H1 (cell line): ENCODE results near the gene METRNL. TPM values are rescaled to one million over a fixed set of nuclear protein-coding genes. Genes with fewer than 3 reads are reported as not detected.

Experiments
- CTCF ChIA-PET: fragments of 300-600 bp; sonication (Branson Sonifier 250); formaldehyde crosslinking; loops from one replicate; lab custom pipeline; 2021; ENCODE audit not compliant: partially characterized antibody; lab: Charles Lee
- POLR2A ChIA-PET: fragments of 300-600 bp; sonication (Branson Sonifier 250); formaldehyde crosslinking; loops from one replicate; lab custom pipeline; 2021; ENCODE audit warnings: inconsistent platforms; ENCODE audit not compliant: partially characterized antibody; lab: Charles Lee
- DNase-seq, 2 experiments: peaks; one replicate each; pipeline versions ENCODE4 v3.0.0 to v3.0.0-alpha.2; 2010 to 2022; ENCODE audit warnings: low spot score in 2 of 2, low read depth in 1 of 2, mixed read lengths in 1 of 2
- FAIRE-seq: peaks from 2 replicates; lab custom pipeline; 2011; peaks lifted over from hg19 to GRCh38; lab: Jason Lieb, UNC
- H2AFZ ChIP-seq: 2 replicates; pipeline ENCODE4 v1.8.1; 2012; ENCODE audit warnings: low read length, inconsistent platforms
- H2AK5ac ChIP-seq: 2 replicates; pipeline ENCODE4 v1.6.1; 2013; ENCODE audit warnings: low read depth, low read length
- H2BK120ac ChIP-seq: replicated peaks from 2 replicates; pipeline ENCODE3; 2013; ENCODE audit warnings: low read depth, low read length, inconsistent platforms
- H2BK12ac ChIP-seq: 2 replicates; pipeline ENCODE4 v1.6.1; 2013; ENCODE audit warnings: low read depth, low read length
- H2BK15ac ChIP-seq: 2 replicates; pipeline ENCODE4 v1.6.1; 2013; ENCODE audit warnings: low read length
- H2BK20ac ChIP-seq: 2 replicates; pipeline ENCODE4 v1.6.1; 2013; ENCODE audit warnings: low read length
- H2BK5ac ChIP-seq: 2 replicates; pipeline ENCODE4 v1.6.1; 2013; ENCODE audit warnings: low read depth, low read length
- H3K14ac ChIP-seq: 2 replicates; pipeline ENCODE4 v1.6.1; 2013; ENCODE audit warnings: inconsistent platforms; ENCODE audit not compliant: insufficient read length
- H3K18ac ChIP-seq: 2 replicates; pipeline ENCODE4 v1.6.1; 2013; ENCODE audit warnings: low read length; ENCODE audit errors: extremely low read depth
- H3K23ac ChIP-seq: 2 replicates; pipeline ENCODE4 v1.6.1; 2013; ENCODE audit warnings: inconsistent platforms; ENCODE audit not compliant: insufficient read length
- H3K23me2 ChIP-seq: 2 replicates; pipeline ENCODE4 v1.6.1; 2013; ENCODE audit warnings: low read depth, low read length
- H3K27ac ChIP-seq: 2 replicates; pipeline ENCODE4 v1.6.1; 2011; ENCODE audit warnings: low read depth, low read length, inconsistent platforms
- H3K27me3 ChIP-seq, 4 experiments: replicated peaks in 1 of 4; 1 replicate in 1 of 4; 2 replicates in 3 of 4; pipeline versions ENCODE4 v1.6.1 to v1.8.1; 2011 to 2013; ENCODE audit warnings: low read length in 3 of 4, mild to moderate bottlenecking in 3 of 4, inconsistent platforms in 2 of 4, mixed read lengths in 2 of 4, moderate library complexity in 1 of 4; ENCODE audit not compliant: control insufficient read depth in 3 of 4, insufficient read depth in 3 of 4; ENCODE audit errors: extremely low read depth in 1 of 4
- H3K36me3 ChIP-seq, 4 experiments: 2 replicates each; pipeline versions ENCODE4 v1.6.1 to v1.8.1; 2011 to 2013; ENCODE audit warnings: mild to moderate bottlenecking in 4 of 4, low read length in 3 of 4, moderate library complexity in 2 of 4, control low read depth in 1 of 4, inconsistent platforms in 1 of 4; ENCODE audit not compliant: insufficient read depth in 4 of 4, control insufficient read depth in 2 of 4
- H3K4ac ChIP-seq: replicated peaks from 2 replicates; pipeline ENCODE3; 2013; ENCODE audit warnings: low read length, low read depth, mixed read lengths, inconsistent platforms; ENCODE audit not compliant: insufficient read length
- H3K4me1 ChIP-seq, 4 experiments: replicated peaks in 1 of 4; 1 replicate in 1 of 4; 2 replicates in 3 of 4; pipeline versions ENCODE4 v1.6.1 to v1.8.1; 2011 to 2013; ENCODE audit warnings: low read length in 3 of 4, inconsistent platforms in 2 of 4, mixed read lengths in 1 of 4; ENCODE audit not compliant: insufficient read depth in 4 of 4, control insufficient read depth in 3 of 4
- H3K4me2 ChIP-seq, 2 experiments: 2 replicates each; pipeline versions ENCODE4 v1.6.1 to v1.8.1; 2011 to 2013; ENCODE audit warnings: low read depth in 2 of 2, low read length in 2 of 2, control low read depth in 1 of 2, inconsistent platforms in 1 of 2, mild to moderate bottlenecking in 1 of 2; ENCODE audit not compliant: insufficient read depth in 1 of 2
- H3K4me3 ChIP-seq, 4 experiments: fragments of 200-600, 300-600 bp in 1 of 4; sonication (generic), shearing (Covaris generic), sonication (Bioruptor Twin) in 1 of 4; 2 replicates each; pipeline versions ENCODE4 v1.5.1 to v1.8.1; 2011 to 2016; ENCODE audit warnings: low read length in 4 of 4, low read depth in 3 of 4, control low read depth in 2 of 4, inconsistent platforms in 2 of 4, mild to moderate bottlenecking in 2 of 4, mixed read lengths in 1 of 4, moderate library complexity in 1 of 4; ENCODE audit not compliant: insufficient read depth in 2 of 4; ENCODE audit errors: extremely low read depth in 1 of 4
- H3K56ac ChIP-seq: replicated peaks from 2 replicates; pipeline ENCODE3; 2013; ENCODE audit warnings: low read depth, mild to moderate bottlenecking, mixed read lengths, low read length, inconsistent platforms; ENCODE audit not compliant: insufficient read length
- H3K79me1 ChIP-seq: 2 replicates; pipeline ENCODE4 v1.6.1; 2013; ENCODE audit warnings: low read depth, low read length, control low read depth
- H3K79me2 ChIP-seq, 2 experiments: 2 replicates each; pipeline versions ENCODE4 v1.6.1 to v1.8.1; 2012 to 2013; ENCODE audit warnings: low read length in 2 of 2, mild to moderate bottlenecking in 2 of 2, inconsistent platforms in 1 of 2; ENCODE audit not compliant: insufficient read depth in 2 of 2, control insufficient read depth in 1 of 2
- H3K9ac ChIP-seq, 4 experiments: replicated peaks in 1 of 4; 1 replicate in 1 of 4; 2 replicates in 3 of 4; pipeline versions ENCODE4 v1.6.1 to v1.8.1; 2011 to 2013; ENCODE audit warnings: low read depth in 3 of 4, low read length in 3 of 4, control low read depth in 2 of 4, mild to moderate bottlenecking in 2 of 4, moderate library complexity in 2 of 4, inconsistent platforms in 1 of 4; ENCODE audit errors: extremely low read depth in 1 of 4
- H3K9me3 ChIP-seq, 2 experiments: 2 replicates each; pipeline versions ENCODE4 v1.6.1 to v1.8.1; 2012 to 2013; ENCODE audit warnings: mild to moderate bottlenecking in 2 of 2, moderate library complexity in 2 of 2, control low read depth in 1 of 2, inconsistent platforms in 1 of 2, low read depth in 1 of 2, low read length in 1 of 2, mixed read lengths in 1 of 2; ENCODE audit not compliant: insufficient read depth in 2 of 2
- H4K20me1 ChIP-seq, 2 experiments: replicated peaks in 1 of 2; 2 replicates each; pipeline versions ENCODE3 to v1.8.1; 2011 to 2013; ENCODE audit warnings: inconsistent platforms in 2 of 2, low read length in 2 of 2, mild to moderate bottlenecking in 1 of 2; ENCODE audit not compliant: insufficient read depth in 2 of 2, control insufficient read depth in 1 of 2
- H4K5ac ChIP-seq: 2 replicates; pipeline ENCODE4 v1.6.1; 2013; ENCODE audit warnings: low read length, low read depth, mixed read lengths, inconsistent platforms; ENCODE audit not compliant: insufficient read length
- H4K8ac ChIP-seq: 2 replicates; pipeline ENCODE4 v1.8.0; 2013; ENCODE audit warnings: mild to moderate bottlenecking, moderate library complexity, low read length, inconsistent platforms; ENCODE audit not compliant: insufficient read depth; ENCODE audit errors: extremely low read depth
- H4K91ac ChIP-seq: replicated peaks from 2 replicates; pipeline ENCODE3; 2013; ENCODE audit warnings: low read length, mixed read lengths, inconsistent platforms; ENCODE audit not compliant: insufficient read length
- WGBS, 2 experiments: shearing (Covaris generic) in 1 of 2; methylation state at CpG; one replicate each; pipeline versions ENCODE4 v1.1.6 to v1.1.7; 2013 to 2015; ENCODE audit warnings: low lambda C conversion rate in 2 of 2, mixed read lengths in 2 of 2, inconsistent platforms in 1 of 2, low coverage in 1 of 2, missing lambda C conversion rate in 1 of 2; ENCODE audit not compliant: insufficient replicate concordance in 2 of 2, insufficient coverage in 1 of 2, insufficient read length in 1 of 2; ENCODE audit errors: extremely low coverage in 1 of 2, missing lambda C conversion rate in 1 of 2; 5-methylcytosine and 5-hydroxymethylcytosine counted together
- polyA plus RNA-seq, 7 experiments: library from polyadenylated mRNA; depleted of rRNA in 3 of 7; stranded (reverse) in 5 of 7; unstranded in 2 of 7; fragments of >200 nt in 5 of 7; fragments of 200-250 nt in 2 of 7; gene quantifications; 1 replicate in 5 of 7; 2 replicates in 1 of 7; 4 replicates in 1 of 7; pipeline versions ENCODE4 v1.2.1 to v1.2.3, GENCODE V29; 2011 to 2013; ENCODE audit warnings: missing spikeins in 2 of 7, mixed read lengths in 2 of 7
- total RNA-seq: library from RNA; stranded (reverse); fragmentation: NEBNext Ultra II Directional; extraction: Animal tissue kit (Norgen Biotek cat#: 25700); gene quantifications from 2 replicates; pipeline ENCODE4 v1.2.1, GENCODE V29; 2021

METRNL gene
- total and polyA plus RNA-seq, 2 of the 8 experiments (the other 6 are each of a cell fraction or from before 2014, with no cell fraction given): 13.9 to 14.2 TPM

- H4K20me1 ChIP-seq: peaks cover 0 to 2% of the 10 kb centered on the region in 2 experiments
- no peak overlapping the region for H3K14ac ChIP-seq
- peak overlapping the region; percentile 62; the same call in 1 of the 2 replicates for H4K8ac ChIP-seq
- no peak overlapping the region; a peak in 1 of 4 replicates for H3K4me2 ChIP-seq
- H2BK15ac ChIP-seq: no peak overlapping the region
- no peaks in the 10 kb centered on the region for H3K27me3 ChIP-seq
- no peak overlapping the region for H2BK120ac ChIP-seq
- H2BK20ac ChIP-seq: no peak overlapping the region
- H2AK5ac ChIP-seq: no peak overlapping the region
- no peak overlapping the region for H2AFZ ChIP-seq
- peaks cover 0 to 28% (median 6%) of the 10 kb centered on the region in 4 experiments; a peak in 4 of 7 replicates for H3K4me1 ChIP-seq
- H3K56ac ChIP-seq: no peak overlapping the region
- H3K9me3 ChIP-seq: no peaks in the 10 kb centered on the region; a peak in 1 of 4 replicates
- WGBS, 2 experiments: 91% methylated on average over 25 of the region's 26 CpGs; no CpG with 5 or more reads in 1 of the 2 experiments
- ChIA-PET POLR2A (interaction anchor here (0.7 to 0.8 kb wide), 3 partner anchors 8 to 274 kb away, joined by 3 read pairs; no protein-coding TSS in a partner anchor), CTCF (interaction anchor here (0.9 to 2.6 kb wide), 3 partner anchors 10 to 20 kb away, joined by 3 to 8 read pairs (median 5); no protein-coding TSS in a partner anchor)
- no peak overlapping the region for H4K5ac ChIP-seq
- H3K79me1 ChIP-seq: no peaks in the 10 kb centered on the region
- H3K27ac ChIP-seq: no peak overlapping the region
- H3K36me3 ChIP-seq: peaks cover 3 to 18% (median 6%) of the 10 kb centered on the region in 4 experiments; a peak in 4 of 8 replicates
- no peak overlapping the region for H2BK12ac ChIP-seq
- DNase-seq: no peak
- H3K79me2 ChIP-seq: no peaks in the 10 kb centered on the region
- no peak overlapping the region for H4K91ac ChIP-seq
- peak overlapping the region; percentile 5; the same call in 1 of the 2 replicates for H2BK5ac ChIP-seq
- H3K18ac ChIP-seq: no peak overlapping the region
- no peak overlapping the region for H3K23ac ChIP-seq
- H3K4ac ChIP-seq: no peak overlapping the region
- H3K9ac ChIP-seq: no peak overlapping the region
- FAIRE-seq: no peak
- no peaks in the 10 kb centered on the region for H3K23me2 ChIP-seq
- H3K4me3 ChIP-seq: no peak overlapping the region
Measured at GRCh38 chr17:83096401-83097224, 17.2 kb downstream of the METRNL start.
